CD14-positive monocyte (primary cell): ENCODE data around the gene TTC28. TPM values are rescaled to one million over a fixed set of nuclear protein-coding genes. Genes with fewer than 3 reads are reported as not detected.

Experiments
- DNase-seq, 3 donors: peaks; one replicate each; pipeline ENCODE4 v3.0.0-alpha.2; 2011 to 2022
- H2AFZ ChIP-seq: 2 replicates; pipeline ENCODE4 v1.6.0; 2012; ENCODE audit warnings: mild to moderate bottlenecking, low read depth, low read length, inconsistent platforms; ENCODE audit not compliant: insufficient read depth, poor library complexity, severe bottlenecking
- H3K27ac ChIP-seq, 2 donors: 1 replicate in 1 of 2; 2 replicates in 1 of 2; pipeline ENCODE4 v1.5.1; 2012 to 2013; ENCODE audit warnings: low read length in 2 of 2, control low read depth in 1 of 2, inconsistent platforms in 1 of 2, low read depth in 1 of 2, mild to moderate bottlenecking in 1 of 2
- H3K27me3 ChIP-seq, 2 donors: one replicate each; pipeline versions ENCODE4 v1.6.0 to v1.6.1; 2011 to 2013; ENCODE audit warnings: low read length in 2 of 2; ENCODE audit not compliant: control insufficient read depth in 2 of 2, insufficient read depth in 2 of 2
- H3K36me3 ChIP-seq, 2 donors: replicated peaks in 1 of 2; 1 replicate in 1 of 2; 2 replicates in 1 of 2; pipeline versions ENCODE4 v1.5.1 to v1.6.1; 2012 to 2013; ENCODE audit warnings: low read length in 2 of 2, control low read depth in 1 of 2, inconsistent platforms in 1 of 2, mild to moderate bottlenecking in 1 of 2; ENCODE audit not compliant: insufficient read depth in 2 of 2, control insufficient read depth in 1 of 2
- H3K4me1 ChIP-seq, 2 donors: 1 replicate in 1 of 2; 2 replicates in 1 of 2; pipeline versions ENCODE4 v1.5.1 to v1.6.1; 2012 to 2013; ENCODE audit warnings: low read length in 2 of 2, control low read depth in 1 of 2, inconsistent platforms in 1 of 2, mild to moderate bottlenecking in 1 of 2, moderate library complexity in 1 of 2; ENCODE audit not compliant: insufficient read depth in 2 of 2, control insufficient read depth in 1 of 2
- H3K4me2 ChIP-seq: replicated peaks from 2 replicates; pipeline ENCODE3; 2012; ENCODE audit warnings: low read length, moderate library complexity, mild to moderate bottlenecking; ENCODE audit not compliant: poor library complexity, severe bottlenecking; ENCODE audit errors: extremely low read depth
- H3K4me3 ChIP-seq, 3 experiments: fragments of 200-600 bp in 1 of 3; sonication (generic) in 1 of 3; replicated peaks in 1 of 3; 1 replicate in 2 of 3; 2 replicates in 1 of 3; pipeline ENCODE4 v1.5.1; 2011 to 2013; ENCODE audit warnings: low read length in 3 of 3, mild to moderate bottlenecking in 3 of 3, control low read depth in 2 of 3, low read depth in 2 of 3, inconsistent platforms in 1 of 3, moderate library complexity in 1 of 3
- H3K79me2 ChIP-seq: 2 replicates; pipeline ENCODE4 v1.6.0; 2012; ENCODE audit warnings: mild to moderate bottlenecking, control low read depth, inconsistent platforms, low read length, moderate library complexity; ENCODE audit not compliant: insufficient read depth
- H3K9ac ChIP-seq: 2 replicates; pipeline ENCODE4 v1.6.0; 2017; ENCODE audit warnings: low read length, mild to moderate bottlenecking; ENCODE audit not compliant: insufficient read depth, poor library complexity, severe bottlenecking
- H3K9me3 ChIP-seq, 2 donors: replicated peaks in 1 of 2; 1 replicate in 1 of 2; 2 replicates in 1 of 2; pipeline versions ENCODE4 v1.5.1 to v1.6.1; 2012 to 2013; ENCODE audit warnings: low read length in 2 of 2, control low read depth in 1 of 2; ENCODE audit not compliant: control insufficient read depth in 1 of 2, insufficient read depth in 1 of 2
- H4K20me1 ChIP-seq: 2 replicates; pipeline ENCODE4 v1.6.0; 2012; ENCODE audit warnings: mild to moderate bottlenecking, low read length, control low read depth, moderate library complexity; ENCODE audit not compliant: insufficient read depth
- H3K27ac Mint-ChIP-seq, 7 donors: one replicate each; pipeline ENCODE4 v1.8.0; 2020; ENCODE audit warnings: mild to moderate bottlenecking in 7 of 7, mixed read lengths in 7 of 7, moderate library complexity in 6 of 7, inconsistent platforms in 2 of 7
- H3K27me3 Mint-ChIP-seq, 3 donors: one replicate each; pipeline ENCODE4 v1.8.0; 2021 to 2022; ENCODE audit warnings: low read depth in 3 of 3, mild to moderate bottlenecking in 3 of 3, mixed read lengths in 3 of 3, moderate library complexity in 3 of 3, inconsistent platforms in 1 of 3
- H3K36me3 Mint-ChIP-seq, 2 donors: one replicate each; pipeline ENCODE4 v1.8.0; 2020; ENCODE audit warnings: mixed read lengths in 2 of 2, inconsistent platforms in 1 of 2, mild to moderate bottlenecking in 1 of 2
- H3K4me1 Mint-ChIP-seq: one replicate; pipeline ENCODE4 v1.8.0; 2020; ENCODE audit warnings: mild to moderate bottlenecking, mixed read lengths
- H3K4me3 Mint-ChIP-seq, 2 donors: one replicate each; pipeline ENCODE4 v1.8.0; 2020; ENCODE audit warnings: mild to moderate bottlenecking in 2 of 2, mixed read lengths in 2 of 2, moderate library complexity in 1 of 2
- H3K9me3 Mint-ChIP-seq, 7 donors: one replicate each; pipeline ENCODE4 v1.8.0; 2020 to 2022; ENCODE audit warnings: mixed read lengths in 7 of 7, mild to moderate bottlenecking in 6 of 7, moderate library complexity in 6 of 7, inconsistent platforms in 2 of 7
- CTCF ChIP-seq: fragments of 200-600 bp; IDR thresholded peaks from one replicate; pipeline ENCODE4 v1.8.0; 2022; ENCODE audit warnings: antibody characterized with exemption, mild to moderate bottlenecking
- WGBS: methylation state at CpG from one replicate; pipeline ENCODE4 v1.1.5; 2013; ENCODE audit warnings: missing lambda C conversion rate; ENCODE audit not compliant: insufficient coverage; 5-methylcytosine and 5-hydroxymethylcytosine counted together
- intact Hi-C, 2 donors: fragments of 100-400 bp; cut with micrococcal nuclease; formaldehyde crosslinking; loops; one replicate each; pipeline versions ENCODE4 v1.15.0 to v1.15.1; 2023
- polyA plus RNA-seq, 3 donors: library from polyadenylated mRNA; depleted of rRNA in 1 of 3; unstranded in 2 of 3; stranded (reverse) in 1 of 3; fragments of 300-500 nt in 2 of 3; fragments of >200 nt in 1 of 3; fragmentation: Illumina TruSeq in 2 of 3; gene quantifications; 1 replicate in 2 of 3; 2 replicates in 1 of 3; pipeline ENCODE4 v1.2.3, GENCODE V29; 2012 to 2021

TTC28 gene
- polyA plus RNA-seq, 3 donors = 0.24 to 0.61 TPM; not detected in 1

GRCh38 chr22:28223826-28224225 lies 455.8 kb downstream of the TTC28 start:
- WGBS = no CpG with 5 or more reads among the region's 7 CpGs
- no peaks in the 10 kb centered on the region for H3K36me3 Mint-ChIP-seq
- no peak for TF ChIP-seq CTCF

GRCh38 chr22:28222976-28223745 lies 456.5 kb downstream of the TTC28 start:
- WGBS = 85% methylated on average over 2 of the region's 3 CpGs
- Histone ChIP-seq H3K4me3 (no peak overlapping the region), H4K20me1 (no peaks in the 10 kb centered on the region), H3K9ac (no peak overlapping the region), H3K4me1 (no peaks in the 10 kb centered on the region), H3K9me3 (no peaks in the 10 kb centered on the region), H3K79me2 (no peaks in the 10 kb centered on the region), H3K4me2 (no peak overlapping the region), H3K36me3 (no peaks in the 10 kb centered on the region), H3K27ac (no peak overlapping the region), H3K27me3 (no peaks in the 10 kb centered on the region), H2AFZ (no peak overlapping the region)
- no peak overlapping the region for H3K4me3 Mint-ChIP-seq
- no peak overlapping the region for H3K27ac Mint-ChIP-seq
- peaks cover 1 to 2% (median 1%) of the 10 kb centered on the region in 3 donors for H3K27me3 Mint-ChIP-seq
- no peak for DNase-seq
- no peak for TF ChIP-seq CTCF
- H3K36me3 Mint-ChIP-seq = no peaks in the 10 kb centered on the region
- peaks cover 0 to 3% (median 0%) of the 10 kb centered on the region in 7 donors for H3K9me3 Mint-ChIP-seq
- intact Hi-C loops = no loop called here
- no peaks in the 10 kb centered on the region for H3K4me1 Mint-ChIP-seq

More at GRCh38 chr22:28223826-28224225, 455.8 kb downstream of the TTC28 start:
- no peak overlapping the region for H3K27ac Mint-ChIP-seq
- no peaks in the 10 kb centered on the region for H3K36me3 ChIP-seq
- H3K9me3 ChIP-seq = no peaks in the 10 kb centered on the region
- H3K79me2 ChIP-seq = no peaks in the 10 kb centered on the region
- H3K4me1 ChIP-seq = no peaks in the 10 kb centered on the region
- H3K27me3 ChIP-seq = no peaks in the 10 kb centered on the region
- H3K4me3 Mint-ChIP-seq = no peak overlapping the region
- H2AFZ ChIP-seq = no peak overlapping the region
- intact Hi-C loops = no loop called here
- no peak for DNase-seq
- H3K4me2 ChIP-seq = no peak overlapping the region
- H3K9me3 Mint-ChIP-seq = peaks cover 0 to 4% (median 0%) of the 10 kb centered on the region in 7 donors
- H3K4me3 ChIP-seq = no peak overlapping the region
- peaks cover 1 to 3% (median 2%) of the 10 kb centered on the region in 3 donors for H3K27me3 Mint-ChIP-seq
- H4K20me1 ChIP-seq = no peaks in the 10 kb centered on the region
- no peak overlapping the region for H3K27ac ChIP-seq
- H3K9ac ChIP-seq = no peak overlapping the region
- no peaks in the 10 kb centered on the region for H3K4me1 Mint-ChIP-seq
